Ecto neural progenitor cell (in vitro differentiated cells): Measurements from ENCODE around the gene FUT6.
A peak's percentile ranks its signal among the peaks of the same experiment; 100 is the strongest.
"Not testable (repeated sequence)": the region's sequence is repeated elsewhere in the genome, so short reads cannot be mapped to it uniquely, and the experiment has no call there.

ENCODE experiments used
- DNase-seq: peaks from one replicate; pipeline ENCODE4 v3.0.0-alpha.2; 2018; ENCODE audit warnings: low spot score

The FUT6 gene

DNA sequence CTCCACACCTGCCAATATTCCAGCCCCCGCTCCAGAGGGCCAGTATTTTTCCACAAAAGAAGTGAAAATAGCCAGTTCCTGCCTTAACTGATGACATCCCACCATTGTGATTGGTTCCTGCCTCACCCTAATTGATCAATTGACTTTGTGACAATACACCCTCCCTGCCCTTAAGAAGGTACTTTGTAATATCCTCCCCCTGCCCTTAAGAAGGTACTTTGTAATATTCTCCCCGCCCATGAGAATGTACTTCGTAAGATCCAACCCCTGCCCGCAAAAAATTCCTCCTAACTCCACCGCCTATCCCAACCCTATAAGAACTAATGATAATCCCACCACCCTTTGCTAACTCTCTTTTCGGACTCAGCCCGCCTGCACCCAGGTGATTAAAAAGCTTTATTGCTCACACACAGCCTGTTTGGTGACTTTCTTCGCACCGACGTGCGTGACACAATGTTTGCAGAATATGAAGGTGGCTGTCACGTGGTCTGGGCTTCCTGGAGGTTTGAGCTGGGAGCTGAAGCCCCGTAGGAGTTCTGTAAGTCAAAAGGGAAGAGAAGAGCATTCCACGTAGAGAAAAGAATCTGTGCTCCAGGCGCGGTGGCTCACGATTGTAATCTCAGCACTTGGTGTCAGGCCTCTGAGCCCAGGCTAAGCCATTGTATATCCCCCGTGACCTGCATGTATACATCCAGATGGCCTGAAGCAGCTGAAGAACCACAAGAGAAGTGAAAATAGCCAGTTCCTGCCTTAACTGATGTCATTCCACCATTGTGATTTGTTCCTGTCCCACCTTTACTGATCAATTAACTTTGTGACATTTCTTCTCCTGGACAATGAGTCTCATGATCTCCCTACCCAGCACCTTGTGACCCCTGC, 17.9 kb upstream of the FUT6 start:
- no peak for DNase-seq

DNA sequence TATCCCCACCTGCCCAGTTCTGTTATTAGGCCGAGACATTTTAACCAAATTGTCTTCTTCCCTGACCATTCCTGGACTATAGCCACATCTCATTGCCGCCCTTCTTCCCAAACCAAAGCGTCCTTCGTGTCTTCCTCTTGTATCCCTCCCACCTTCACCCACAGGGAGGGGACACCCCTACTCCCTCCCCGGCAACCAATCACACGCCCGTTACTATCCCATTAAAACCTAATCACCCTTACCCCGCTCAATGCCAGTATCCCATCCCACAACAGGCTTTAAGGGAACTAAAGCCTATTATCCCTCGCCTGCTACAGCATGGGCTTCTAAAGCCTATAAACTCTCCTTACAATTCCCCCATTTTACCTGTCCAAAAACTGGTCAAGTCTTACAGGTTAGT, 15.6 kb upstream of the FUT6 start:
- not testable (repeated sequence) for DNase-seq

DNA sequence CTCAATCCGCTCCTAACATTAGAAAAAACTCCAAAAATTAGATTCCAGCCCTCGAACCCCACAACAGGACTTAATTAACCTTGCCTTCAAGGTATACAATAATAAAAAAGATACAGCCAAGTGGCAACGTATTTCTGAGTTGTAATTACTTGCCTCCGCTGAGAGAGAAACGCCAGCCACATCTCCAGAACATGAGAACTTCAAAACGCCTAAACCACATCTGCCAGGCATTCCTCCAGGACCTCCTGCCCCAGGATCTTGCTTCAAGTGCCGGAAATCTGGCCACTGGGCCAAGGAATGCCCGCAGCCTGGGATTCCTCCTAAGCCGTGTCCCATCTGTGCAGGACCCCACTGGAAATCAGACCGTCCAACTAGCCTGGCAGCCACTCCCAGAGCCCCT, 14.6 kb upstream of the FUT6 start:
- DNase-seq = not testable (repeated sequence)

DNA sequence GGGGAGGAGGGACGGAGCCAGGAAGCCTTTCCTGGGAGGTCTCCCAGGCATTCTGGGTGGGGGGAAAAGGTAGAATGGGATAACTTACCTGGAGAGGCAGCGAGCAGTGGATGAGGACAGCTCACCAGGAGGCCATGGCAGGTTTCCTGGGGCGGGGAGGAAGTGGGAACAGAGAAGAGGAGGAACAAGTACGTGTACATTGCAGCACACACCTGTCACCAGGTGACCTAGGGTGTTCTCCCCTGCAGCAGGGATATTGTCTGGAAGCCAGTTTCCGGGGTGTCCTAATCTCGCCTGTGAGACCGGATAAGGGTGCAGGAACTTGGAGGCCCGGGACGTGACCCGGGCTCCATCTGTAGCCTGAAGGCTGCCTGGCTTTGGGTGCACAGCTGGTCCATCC, 11.8 kb upstream of the FUT6 start, which contains the start of gene FUT3:
FUT3 (minus strand) TSS at position 148 of the 400 bp plus-strand sequence.
- no peak for DNase-seq

DNA sequence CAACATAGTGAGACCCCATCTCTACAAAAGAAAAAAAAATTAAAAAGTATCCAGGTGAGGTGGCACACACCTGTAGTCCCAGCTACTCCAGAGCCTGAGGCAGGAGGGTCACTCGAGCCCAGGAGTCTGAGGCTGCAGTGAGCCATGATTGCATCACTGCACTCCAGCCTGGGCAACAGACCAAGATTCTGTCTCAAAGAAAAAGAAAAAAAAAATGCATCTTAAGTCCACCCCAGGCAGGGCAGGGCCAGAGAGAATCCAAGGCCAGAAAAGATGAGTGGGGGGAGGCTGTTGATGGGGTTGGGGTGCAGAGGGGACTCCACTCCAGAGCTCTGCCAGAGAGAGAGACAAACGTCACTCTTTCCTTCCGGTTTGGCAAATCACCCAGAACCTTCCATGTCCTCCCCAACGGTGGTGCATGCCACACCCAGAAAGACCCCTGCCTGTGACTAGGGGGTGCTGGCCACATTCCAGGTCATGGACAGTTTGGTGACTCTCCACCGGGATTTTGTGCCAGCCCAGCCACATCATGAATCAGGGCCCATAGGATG, 11.3 kb upstream of the FUT6 start:
- DNase-seq = no peak

DNA sequence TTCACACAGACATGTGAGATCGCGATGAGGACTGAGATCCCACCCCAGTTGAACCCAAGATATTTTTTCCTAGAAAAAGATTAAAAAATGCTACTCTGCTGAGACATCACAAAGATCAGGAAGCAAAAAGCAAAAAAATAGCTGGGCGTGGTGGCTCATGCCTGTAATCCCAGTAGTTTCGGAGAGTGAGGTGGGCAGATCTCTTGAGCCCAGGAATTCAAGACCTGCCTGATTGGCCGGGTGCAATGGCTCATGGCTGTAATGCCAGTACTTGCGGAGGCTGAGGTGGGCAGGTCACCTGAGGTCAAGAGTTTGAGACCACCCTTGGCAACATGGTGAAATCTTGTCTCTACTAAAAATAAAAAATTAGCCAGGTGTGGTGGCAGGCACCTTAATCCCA, 10.7 kb upstream of the FUT6 start:
- no peak for DNase-seq

DNA sequence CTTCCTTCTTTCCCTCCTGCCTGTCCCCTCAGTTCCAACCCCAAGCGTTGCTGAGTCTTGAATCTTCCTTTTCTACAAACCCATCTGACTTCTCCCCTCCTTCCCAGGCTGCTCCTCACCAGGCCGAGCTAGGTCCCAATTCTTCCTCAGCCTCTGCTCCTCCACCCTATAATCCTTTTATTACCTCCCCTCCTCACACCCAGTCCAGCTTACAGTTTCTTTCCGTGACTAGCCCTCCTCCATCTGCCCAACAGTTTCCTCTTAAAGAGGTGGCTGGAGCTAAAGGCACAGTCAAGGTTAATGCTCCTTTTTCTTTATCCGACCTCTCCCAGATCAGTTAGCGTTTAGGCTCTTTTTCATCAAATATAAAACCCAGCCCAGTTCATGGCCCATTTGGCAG, 9.1 kb upstream of the FUT6 start:
- not testable (repeated sequence) for DNase-seq

DNA sequence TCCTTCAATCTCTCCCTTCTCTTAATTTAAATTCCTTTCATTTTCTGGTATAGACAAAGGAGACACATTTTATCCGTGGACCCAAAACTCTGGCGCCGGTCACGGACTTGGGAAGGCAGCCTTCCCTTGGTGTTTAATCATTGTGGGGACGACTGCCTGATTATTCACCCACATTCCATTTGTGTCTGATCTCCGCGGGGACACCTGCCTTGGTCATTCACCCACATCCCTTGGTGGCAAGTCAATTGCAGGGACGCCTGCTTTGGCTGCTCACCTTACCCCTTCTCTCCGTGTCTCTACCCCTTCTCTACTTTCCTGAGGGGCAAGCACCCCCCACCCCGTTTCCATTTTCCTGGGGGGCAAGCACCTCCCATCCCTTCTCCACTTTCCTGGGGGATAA, 8.3 kb upstream of the FUT6 start:
- not testable (repeated sequence) for DNase-seq

DNA sequence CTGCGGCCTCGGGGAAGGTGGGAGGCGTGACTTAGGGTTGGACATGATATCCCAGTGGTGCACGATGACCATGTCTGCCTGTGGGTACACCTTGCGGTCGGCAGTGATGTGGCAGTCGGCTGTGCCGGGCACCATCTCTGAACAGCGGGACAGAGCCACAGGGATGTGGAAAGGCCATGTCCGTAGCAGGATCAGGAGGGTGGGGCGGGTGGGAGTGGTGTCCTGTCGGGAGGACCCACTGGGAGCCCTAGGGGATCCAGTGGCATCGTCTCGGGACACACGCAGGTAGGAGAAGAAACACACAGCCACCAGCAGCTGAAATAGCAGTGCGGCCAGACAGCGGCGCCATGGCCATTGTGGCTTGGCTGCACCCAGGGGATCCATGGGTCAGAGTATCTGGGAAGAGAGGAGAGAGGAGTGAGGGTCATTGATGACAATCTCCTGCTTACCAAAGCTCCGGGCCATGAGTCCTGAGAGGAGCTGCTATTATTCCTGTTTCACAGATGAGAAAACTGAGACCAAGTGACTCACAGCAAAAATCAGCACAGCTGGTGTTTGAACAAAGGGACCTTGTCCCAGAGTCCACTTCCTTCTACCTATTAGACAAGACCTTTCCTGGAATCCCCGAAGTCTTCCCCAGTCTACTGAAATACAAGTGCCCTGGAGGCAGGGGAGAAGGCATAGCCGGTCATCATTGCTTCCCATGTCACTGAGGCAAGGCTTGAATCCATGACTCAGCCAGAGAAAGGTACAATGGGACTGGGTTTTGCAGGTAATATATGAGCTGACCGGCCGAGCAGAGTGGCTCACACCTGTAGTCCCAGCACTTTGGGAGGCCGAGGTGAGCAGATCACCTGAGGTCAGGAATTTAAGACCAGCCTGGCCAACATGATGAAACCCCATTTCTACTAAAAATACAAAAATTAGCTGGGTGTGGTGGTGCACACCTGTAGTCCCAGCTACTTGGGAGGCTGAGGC, 5.2 kb upstream of the FUT6 start:
- DNase-seq = no peak

DNA sequence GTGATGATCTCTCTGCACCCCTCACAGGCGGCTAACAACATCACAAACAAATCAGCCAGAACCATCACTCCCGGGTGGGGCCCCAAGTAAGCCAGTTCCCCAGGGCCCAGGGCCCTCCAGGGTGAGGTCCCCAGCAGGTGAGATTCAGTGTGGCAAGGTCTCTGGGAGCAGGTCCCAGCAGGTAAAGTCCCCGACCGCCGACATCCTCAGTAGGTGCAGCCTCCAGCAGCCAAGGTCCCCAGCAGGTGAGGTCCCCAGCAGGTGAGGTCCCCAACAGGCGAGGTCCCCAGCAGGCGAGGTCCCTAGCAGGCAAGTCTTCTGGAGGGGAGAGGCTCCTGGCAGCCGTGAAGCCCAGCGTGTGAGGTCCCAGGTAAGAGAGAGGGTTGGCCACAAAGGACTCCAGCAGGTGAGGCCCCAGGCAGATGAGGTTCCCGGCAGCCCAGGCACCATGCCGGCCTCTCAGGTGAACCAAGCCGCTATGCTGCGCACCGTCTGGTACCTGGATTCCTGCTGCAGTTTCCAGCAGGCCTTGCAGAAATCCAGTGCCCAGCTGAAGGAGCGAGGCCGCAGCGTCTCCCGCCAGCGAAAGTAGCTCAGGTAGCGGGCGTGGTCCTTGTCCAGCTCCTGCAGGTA, 3.9 kb upstream of the FUT6 start:
- no peak for DNase-seq

DNA sequence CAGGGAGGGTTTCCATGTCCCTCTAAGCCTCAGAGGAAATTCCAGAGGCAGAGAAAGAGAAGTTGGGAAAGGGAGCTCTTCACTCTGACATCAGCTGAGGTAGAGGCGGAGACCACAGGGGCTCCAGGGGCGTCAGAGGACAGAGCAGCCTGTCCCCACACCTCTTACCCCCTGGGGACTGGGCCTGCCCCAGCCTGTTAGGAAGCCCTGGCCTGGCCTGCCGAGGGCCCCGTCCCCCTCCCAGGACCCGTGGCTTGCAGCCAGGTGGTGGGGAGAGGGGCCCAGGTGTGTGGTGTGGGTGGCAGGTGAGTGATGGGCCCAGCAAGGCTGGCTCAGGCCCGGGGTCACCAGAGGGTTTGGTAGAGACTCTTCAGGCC, 2.2 kb upstream of the FUT6 start:
- not testable (repeated sequence) for DNase-seq

DNA sequence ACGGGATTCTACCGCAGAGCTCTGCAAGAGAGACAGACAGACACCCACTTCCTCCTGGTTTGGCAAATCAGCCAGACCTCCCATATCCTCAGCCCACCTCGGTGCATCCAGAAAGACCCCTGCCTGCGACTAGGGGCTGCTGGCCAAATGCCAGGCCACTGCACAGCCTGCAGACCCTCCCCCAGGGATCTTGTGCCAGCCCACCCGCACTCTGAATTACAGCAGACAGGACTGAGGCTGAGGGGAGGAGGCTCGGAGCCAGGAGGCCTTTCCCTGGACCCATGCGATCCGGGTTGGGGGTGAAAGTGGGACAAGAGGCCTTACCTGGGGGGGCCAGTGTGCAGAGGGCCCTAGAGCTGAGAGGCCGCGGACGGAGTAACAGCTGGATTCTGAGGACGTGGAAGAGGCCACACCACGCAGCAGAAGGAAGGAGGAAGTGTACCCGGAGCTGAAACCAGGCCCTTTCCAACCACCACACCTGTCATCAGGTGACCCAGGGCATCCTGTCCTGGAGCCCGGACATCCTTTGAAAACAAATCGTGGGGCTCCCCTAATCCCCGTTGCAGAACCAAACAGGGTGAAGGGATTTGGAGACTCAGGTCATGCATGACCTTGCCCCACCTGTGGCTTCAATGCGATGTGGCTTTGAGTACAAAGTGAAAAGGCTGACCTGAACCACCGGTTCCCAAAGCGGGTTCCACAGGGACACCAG, 993 bp downstream of the FUT6 start:
- DNase-seq = no peak

DNA sequence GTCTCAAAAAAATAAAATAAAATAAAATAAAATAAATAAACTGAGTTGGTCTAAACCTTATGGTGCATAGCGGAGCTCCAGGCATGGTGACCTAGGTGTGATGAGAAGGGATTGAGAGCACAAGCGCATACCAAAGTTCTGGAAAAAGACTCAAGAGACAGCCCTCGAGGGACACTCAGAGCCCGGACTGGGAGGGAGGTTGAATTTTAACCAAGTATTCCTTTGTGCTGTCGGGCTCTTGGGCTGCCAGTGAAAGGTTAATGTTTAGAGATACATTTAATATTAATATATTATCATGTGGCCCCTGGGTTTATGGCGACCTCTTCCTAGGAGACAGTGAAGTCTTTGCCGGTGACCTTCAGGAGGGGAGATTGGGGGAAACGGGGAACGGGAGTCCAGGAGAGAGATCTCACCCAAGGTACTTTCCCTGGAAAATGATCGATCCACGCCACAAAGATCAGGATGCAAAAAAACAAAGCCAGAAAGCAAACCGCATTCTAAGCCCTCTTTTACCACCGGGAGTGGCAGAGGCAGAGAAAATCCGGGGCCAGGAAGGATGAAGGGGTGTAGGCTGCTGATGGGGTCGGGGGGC, 1.6 kb downstream of the FUT6 start:
- no peak for DNase-seq

DNA sequence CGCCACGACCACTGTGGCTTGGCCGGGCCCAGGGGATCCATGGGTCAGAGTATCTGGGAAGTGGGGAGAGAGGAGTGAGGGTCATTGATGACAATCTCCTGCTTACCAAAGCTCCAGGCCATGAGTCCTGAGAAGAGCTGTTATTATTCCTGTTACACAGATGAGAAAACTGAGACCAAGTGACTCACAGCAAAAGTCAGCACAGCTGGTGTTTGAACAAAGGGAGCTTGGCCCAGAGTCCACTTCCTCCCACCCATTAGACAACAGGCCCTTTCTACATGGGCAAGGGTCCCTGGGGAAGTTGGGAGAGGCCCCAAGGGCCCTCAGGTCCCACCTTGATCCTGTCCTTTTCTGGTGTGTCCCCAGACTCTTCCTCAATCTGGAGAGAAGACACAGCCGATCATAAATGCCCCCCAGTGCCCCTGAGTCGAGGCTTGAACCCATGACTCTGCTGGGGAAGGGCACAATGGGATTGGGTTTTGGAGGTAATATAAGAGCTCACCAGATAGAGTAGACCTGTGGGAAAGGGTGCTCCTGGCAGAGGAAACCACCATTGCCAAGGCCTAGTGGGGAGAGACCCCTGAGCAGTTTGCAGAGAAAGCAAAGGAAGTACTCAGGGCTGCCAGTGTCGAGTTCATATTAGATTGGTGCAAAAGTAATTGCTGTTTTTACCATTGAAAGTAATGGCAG, 6.8 kb downstream of the FUT6 start:
- DNase-seq = no peak

DNA sequence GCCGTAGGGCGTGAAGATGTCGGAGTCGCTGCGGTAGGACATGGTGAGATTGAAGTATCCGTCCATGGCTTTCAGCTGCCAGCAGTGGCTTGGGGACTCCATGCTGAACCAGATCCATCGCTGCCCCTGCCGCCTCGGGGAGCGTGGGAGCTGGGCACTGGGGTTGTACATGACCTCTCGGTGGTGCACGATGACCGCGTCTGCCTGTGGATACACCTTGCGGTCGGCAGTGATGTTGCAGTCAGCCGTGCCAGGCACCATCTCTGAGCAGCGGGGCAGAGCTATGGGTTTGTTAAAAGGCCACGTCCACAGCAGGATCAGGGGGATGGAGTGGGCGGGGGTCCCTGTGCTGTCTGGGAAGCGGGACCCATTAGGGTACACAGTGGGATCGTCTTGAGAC, 7.4 kb downstream of the FUT6 start:
- no peak for DNase-seq

DNA sequence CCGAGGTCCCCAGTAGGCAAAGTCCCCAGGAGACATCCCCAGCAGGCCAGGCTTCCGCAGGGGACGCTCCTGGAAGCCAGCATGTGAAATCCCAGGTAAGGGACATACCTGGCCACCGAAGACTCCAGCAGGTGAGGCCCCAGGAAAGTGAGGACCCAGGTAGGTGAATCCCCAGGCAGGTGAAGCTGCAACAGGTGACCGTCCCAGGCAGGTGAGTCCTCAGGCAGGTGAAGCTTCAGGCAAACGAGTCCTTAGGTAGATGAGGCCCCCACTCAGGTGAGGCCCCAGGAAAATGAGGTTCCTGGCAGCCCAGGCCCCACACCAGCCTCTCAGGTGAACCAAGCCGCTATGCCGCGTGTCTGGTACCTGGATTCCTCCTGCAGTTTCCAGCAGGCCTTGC, 8.3 kb downstream of the FUT6 start:
- DNase-seq = no peak

DNA sequence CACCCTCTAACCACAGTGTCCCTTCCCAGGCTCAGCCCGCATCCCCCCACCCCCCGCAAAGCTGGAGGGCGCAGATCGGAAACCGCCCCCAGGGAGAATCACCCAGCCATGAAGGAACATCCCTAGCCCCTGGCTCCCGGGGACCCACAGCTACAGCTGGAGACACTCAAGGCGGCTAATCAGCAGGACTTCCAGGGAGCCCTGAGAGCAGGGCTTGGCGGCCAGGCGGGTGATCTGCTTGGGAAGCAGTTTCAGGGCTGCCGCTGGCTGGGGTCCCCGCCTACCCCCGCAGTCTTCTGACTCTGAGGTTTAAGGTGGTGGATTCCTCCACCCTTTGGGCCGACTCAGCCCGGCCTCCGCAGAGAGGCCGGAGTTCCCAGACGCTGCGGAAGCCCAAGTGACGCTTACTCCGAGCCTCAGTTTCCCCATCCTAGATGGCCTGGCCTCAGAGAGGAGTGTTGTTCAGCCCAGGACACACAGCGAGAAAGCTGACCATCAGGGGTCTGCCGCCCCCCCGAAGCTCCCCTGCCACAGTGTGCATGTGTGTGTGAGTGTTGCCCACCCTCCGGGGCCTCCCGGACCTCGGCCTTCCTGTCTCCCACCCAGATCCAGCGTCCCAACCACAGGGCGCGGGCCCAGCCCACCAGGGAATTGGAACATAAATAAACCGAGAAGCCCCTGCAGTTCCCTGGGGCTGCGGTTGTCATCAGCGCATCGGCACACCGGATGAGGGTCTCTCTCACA, 9.8 kb downstream of the FUT6 start:
- no peak for DNase-seq

DNA sequence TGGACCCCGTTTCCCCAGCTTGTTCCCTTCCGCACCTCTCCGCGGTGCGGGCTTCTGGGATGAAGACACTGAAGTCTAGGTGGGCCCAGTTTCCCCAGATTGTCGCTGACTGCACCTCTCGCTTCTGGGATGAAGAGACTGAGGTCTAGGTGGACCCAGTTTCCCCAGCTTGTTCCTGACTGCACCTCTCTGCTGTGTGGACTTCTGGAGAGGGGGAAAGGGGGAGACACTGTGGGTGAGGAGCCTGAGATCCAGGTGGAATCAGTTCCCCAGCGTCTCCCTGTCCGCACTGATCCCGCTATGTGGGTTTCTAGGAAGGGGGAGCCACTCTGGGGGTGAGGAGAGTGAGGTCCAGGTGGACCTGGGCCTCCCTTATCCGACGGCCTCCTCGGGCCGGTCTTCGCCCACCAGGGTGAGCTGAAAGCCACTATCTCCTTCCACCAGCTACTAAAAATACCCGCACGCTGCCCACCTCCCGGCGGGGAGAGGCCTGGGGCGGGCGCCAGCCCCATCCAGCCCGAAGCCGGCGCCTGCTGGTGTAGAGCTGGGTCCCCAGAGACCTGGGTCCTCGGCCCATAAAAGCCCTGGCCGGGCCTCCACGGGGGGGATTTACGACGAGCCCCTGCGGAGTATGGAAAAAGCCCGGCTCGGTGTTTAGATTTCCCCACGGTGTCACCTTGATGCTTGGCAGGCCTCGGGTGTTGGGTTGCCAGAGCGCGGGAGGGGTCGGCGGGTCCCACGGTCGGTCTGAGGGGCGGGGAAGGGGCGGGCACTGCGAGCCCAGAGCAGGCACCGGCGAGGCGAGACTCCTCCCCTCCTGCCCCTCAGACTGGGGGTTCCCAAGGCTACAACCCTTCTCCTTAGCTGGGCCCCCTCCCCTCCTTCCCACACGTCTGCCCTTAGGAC, 10.6 kb downstream of the FUT6 start:
- peak; percentile 78 for DNase-seq
